Measurements from ENCODE around the gene FNDC7.
A peak's percentile ranks its signal among the peaks of the same experiment; 100 is the strongest.

Gene FNDC7

GRCh38 chr1:108749081-108749480, 36.4 kb downstream of the FNDC7 start:
- in situ Hi-C loops (cut with HindIII; ENCODE audit: low sequenced_read_pairs) = no loop called here
- no peak for DNase-seq (ENCODE audit: low read depth)
- H3K4me3 ChIP-seq (ENCODE audit: low read depth, low read length) = no peak overlapping the region
- TF ChIP-seq, protein P1, sequence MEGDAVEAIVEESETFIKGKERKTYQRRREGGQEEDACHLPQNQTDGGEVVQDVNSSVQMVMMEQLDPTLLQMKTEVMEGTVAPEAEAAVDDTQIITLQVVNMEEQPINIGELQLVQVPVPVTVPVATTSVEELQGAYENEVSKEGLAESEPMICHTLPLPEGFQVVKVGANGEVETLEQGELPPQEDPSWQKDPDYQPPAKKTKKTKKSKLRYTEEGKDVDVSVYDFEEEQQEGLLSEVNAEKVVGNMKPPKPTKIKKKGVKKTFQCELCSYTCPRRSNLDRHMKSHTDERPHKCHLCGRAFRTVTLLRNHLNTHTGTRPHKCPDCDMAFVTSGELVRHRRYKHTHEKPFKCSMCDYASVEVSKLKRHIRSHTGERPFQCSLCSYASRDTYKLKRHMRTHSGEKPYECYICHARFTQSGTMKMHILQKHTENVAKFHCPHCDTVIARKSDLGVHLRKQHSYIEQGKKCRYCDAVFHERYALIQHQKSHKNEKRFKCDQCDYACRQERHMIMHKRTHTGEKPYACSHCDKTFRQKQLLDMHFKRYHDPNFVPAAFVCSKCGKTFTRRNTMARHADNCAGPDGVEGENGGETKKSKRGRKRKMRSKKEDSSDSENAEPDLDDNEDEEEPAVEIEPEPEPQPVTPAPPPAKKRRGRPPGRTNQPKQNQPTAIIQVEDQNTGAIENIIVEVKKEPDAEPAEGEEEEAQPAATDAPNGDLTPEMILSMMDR (IDR thresholded peaks at IDR 0.05; ENCODE audit: low read depth, low read length, missing control alignments) = no peak

- in situ Hi-C loops (cut with HindIII; ENCODE audit: low sequenced_read_pairs) = no loop called here
- DNase-seq (ENCODE audit: low read depth) = peak; percentile 12
- H3K4me3 ChIP-seq (ENCODE audit: low read depth, low read length) = no peak overlapping the region
- TF ChIP-seq, protein P1 (IDR thresholded peaks at IDR 0.05; ENCODE audit: low read depth, low read length, missing control alignments) = no peak
Observed at GRCh38 chr1:108750476-108751181, 37.9 kb downstream of the FNDC7 start.

- TF ChIP-seq, protein P1 (IDR thresholded peaks at IDR 0.05; ENCODE audit: low read depth, low read length, missing control alignments) = no peak
- in situ Hi-C loops (cut with HindIII; ENCODE audit: low sequenced_read_pairs) = no loop called here
- no peak for DNase-seq (ENCODE audit: low read depth)
- no peak overlapping the region for H3K4me3 ChIP-seq (ENCODE audit: low read depth, low read length)
Observed at GRCh38 chr1:108753363-108753762, 40.7 kb downstream of the FNDC7 start.

GRCh38 chr1:108758796-108759195, 46.1 kb downstream of the FNDC7 start:
- H3K4me3 ChIP-seq (ENCODE audit: low read depth, low read length) = no peak overlapping the region
- DNase-seq (ENCODE audit: low read depth) = no peak
- TF ChIP-seq, protein P1 (IDR thresholded peaks at IDR 0.05; ENCODE audit: low read depth, low read length, missing control alignments) = no peak
- in situ Hi-C loops (cut with HindIII; ENCODE audit: low sequenced_read_pairs) = no loop called here

DNA sequence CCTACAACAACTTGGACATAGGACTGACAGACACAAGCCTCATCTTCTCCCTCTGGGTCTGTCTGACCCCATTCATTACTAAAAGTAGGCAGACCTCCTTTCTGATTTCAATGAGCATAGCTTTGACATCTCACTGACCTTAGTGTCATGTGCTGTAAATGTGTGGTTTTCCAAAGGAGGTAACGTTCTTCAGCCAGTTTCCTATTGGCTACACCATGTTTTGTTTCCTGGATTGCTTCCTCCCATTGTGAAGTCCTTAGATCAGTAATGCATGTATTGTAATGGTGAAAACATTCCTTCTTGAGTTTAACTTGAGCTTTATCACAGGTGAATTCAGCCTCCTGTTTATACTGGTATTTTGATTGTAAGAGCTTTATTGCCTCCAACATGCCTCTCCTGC, 54.4 kb downstream of the FNDC7 start:
- DNase-seq (ENCODE audit: low read depth) = no peak
- in situ Hi-C loops (cut with HindIII; ENCODE audit: low sequenced_read_pairs) = no loop called here
- no peak overlapping the region for H3K4me3 ChIP-seq (ENCODE audit: low read depth, low read length)
- TF ChIP-seq, protein P1 (IDR thresholded peaks at IDR 0.05; ENCODE audit: low read depth, low read length, missing control alignments) = no peak

DNA sequence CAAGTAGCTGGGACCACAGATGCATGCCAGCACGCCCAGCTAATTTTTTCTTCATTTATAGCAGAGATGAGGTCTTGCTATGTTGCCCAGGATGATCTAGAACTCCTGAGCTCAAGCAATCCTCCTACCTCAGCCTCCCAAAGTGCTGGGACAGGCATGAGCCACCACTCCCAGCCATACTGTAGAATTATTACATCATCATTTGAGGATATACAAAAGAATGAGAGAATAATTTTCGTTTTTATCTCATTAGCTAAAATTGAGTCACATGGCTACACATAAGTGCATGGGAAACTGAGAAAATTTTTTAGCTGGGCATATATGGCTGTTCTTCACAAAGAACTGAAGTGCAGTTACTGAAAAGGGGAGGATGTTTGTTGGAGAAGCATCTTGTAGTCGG, 55.0 kb downstream of the FNDC7 start:
- TF ChIP-seq, protein P1 (IDR thresholded peaks at IDR 0.05; ENCODE audit: low read depth, low read length, missing control alignments) = no peak
- in situ Hi-C loops (cut with HindIII; ENCODE audit: low sequenced_read_pairs) = no loop called here

More for the DNA sequence above, 55.0 kb downstream of the FNDC7 start:
- H3K4me3 ChIP-seq (ENCODE audit: low read depth, low read length) = no peak overlapping the region
- no peak for DNase-seq (ENCODE audit: low read depth)
